T47D (cell line): ENCODE results near the gene TMEM43.

ENCODE experiments used
- DNase-seq, 2 experiments: peaks; one replicate each; pipeline versions ENCODE4 v3.0.0 to v3.0.0-alpha.2; 2011 to 2012; ENCODE audit warnings: low read depth in 1 of 2, low spot score in 1 of 2
- JUND ChIP-seq: IDR thresholded peaks from 2 replicates; pipeline ENCODE4 v1.6.1; 2012; ENCODE audit warnings: low read depth
- in situ Hi-C: cut with HindIII; loops from 2 replicates; pipeline ENCODE4 v1.10.0; 2016; ENCODE audit warnings: low sequenced_read_pairs, low pct_unique_long_range_greater_than_20kb

TMEM43 gene

DNA sequence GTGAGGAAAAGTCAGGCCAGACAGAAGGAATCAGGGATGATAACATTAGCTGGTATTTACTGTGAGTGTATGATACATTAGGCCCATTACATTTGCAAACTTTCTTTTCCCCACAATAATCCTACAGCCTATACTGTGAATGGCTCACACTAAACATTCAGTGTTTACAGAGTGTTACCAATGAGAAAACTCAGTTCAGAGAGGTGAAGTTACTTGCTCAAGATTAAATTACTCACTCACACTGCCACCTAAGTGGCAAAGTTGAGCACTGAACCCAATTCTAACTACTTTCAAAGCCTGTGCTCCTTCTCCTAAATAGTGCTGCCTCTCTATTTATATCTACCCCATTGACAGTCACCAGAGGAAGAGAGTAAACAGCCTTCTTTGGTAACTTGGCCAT is 45.0 kb downstream of the TMEM43 start:
- no peak for TF ChIP-seq JUND
- DNase-seq: no peak
- in situ Hi-C loops: no loop called here

DNA sequence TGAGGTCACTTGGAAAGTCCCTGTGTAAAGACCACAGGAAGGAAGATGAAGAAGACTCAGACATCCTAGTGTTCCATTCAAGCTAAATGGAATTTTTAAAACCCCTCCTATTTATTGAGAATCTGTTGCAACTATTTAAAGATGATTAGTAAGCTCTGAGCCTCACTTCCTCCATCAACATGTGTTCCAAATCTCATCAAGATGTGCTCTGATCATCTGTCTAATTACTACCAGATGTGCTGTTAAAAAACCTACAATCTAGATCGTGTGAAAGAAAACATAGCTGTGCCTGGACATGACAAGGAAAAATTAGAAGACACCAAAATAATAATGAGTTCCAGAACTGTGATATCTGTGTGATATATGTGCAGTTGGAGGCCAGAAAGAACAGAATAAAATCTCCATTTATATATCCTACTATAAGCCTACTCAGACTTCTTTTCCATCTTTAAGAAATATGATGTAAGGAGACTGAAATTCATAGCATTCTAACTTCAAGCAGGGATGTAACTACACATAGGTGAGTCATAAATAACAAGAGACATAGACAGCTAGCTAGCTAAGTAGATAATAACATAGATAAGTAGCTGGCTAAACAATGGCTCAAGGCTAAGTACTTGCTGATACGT is 45.8 kb downstream of the TMEM43 start:
- in situ Hi-C loops: no loop called here
- no peak for DNase-seq
- no peak for TF ChIP-seq JUND

DNA sequence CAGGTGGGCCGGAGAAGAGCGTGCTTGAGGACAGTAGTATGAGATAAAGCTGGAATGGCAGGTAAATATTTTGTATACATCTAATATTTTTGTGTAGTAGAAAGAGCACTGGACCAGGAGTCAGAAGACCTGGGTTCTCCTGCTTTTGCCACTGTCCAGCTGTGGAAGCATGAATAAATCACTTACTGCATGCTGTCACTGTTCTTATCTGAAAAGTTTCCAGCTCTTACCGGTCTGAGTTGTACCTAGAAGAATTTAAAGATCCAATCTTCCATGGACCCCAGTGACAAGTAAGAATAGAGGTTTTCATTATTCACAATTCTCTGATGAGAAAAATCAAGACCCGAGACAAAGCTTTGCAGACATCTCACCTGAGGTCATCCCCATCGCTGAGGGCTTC is 47.6 kb downstream of the TMEM43 start:
- no peak for TF ChIP-seq JUND
- no peak for DNase-seq
- in situ Hi-C loops: no loop called here

DNA sequence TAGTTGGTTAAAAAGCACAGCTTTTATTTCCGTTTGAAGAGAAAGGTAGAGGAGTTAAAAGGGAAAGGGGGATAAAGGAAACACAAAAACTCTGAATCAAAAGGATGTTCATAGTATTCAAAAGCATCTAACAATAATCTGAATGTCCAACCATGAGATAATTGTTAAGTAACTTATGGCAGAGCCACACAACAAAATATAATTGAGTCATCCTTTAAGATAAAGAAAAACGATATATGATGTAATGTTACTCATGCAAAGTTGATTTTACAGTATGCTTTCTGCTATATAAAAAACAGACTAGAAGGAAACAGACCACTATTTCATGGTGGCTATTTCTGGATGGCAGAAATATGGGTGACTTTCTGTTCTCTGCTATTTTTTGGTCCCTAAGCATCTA is 49.6 kb downstream of the TMEM43 start:
- in situ Hi-C loops: no loop called here
- no peak for TF ChIP-seq JUND
- no peak for DNase-seq

GRCh38 chr3:14175383-14176037 is 50.7 kb downstream of the TMEM43 start:
- no peak for TF ChIP-seq JUND
- DNase-seq: no peak
- in situ Hi-C loops: no loop called here

- no peak for TF ChIP-seq JUND
- DNase-seq: no peak
- in situ Hi-C loops: no loop called here
Observed at GRCh38 chr3:14177580-14178246, 52.9 kb downstream of the TMEM43 start.

DNA sequence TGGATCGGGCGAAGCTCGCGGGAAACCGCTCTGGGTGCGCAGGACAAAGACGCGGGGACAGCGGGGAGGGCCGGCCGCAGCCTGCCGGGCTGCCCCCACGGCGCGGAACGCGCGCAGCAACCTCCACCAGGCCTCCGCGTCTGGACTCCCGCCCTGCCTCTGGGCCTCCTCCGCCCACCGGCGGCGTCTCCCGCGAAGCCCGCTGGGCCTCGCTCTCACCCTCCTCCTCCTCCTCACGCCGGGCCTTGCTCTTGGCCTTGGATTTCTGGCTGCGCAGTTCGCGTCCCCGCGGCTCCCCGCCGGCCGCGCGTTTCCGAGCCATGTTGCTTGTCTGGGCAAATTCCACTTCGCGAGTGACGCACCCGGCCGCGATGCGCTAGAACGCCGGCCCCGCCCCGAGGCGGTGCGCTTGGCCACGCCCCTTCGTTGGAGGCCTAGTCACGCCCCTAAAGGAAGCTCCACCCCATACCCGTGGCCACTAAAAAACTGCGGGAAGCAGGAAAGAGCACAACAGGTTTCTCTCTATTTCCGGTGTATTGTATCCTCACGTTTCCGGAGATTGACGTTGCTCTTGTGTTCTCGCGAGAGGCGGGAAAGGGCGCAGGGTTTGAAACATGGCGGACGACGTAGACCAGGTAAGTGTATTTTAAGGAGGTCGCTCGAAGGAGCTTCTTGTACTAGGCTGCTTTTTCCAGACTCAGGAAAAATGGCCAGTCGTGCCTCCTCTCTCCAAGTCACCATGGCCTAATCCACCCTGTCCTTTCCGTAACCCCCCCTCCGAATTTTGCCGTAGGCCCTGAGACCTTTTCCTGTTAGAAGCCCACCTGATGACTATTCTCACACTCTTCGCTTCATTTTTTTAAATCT is 53.6 kb downstream of the TMEM43 start, which contains the start of the genes LSM3 and XPC:
LSM3 (plus strand) TSS at position 571 of the 867 bp plus-strand sequence; CDS start at position 615, 44 bp downstream.
XPC (minus strand) TSS at position 355 of the 867 bp plus-strand sequence; CDS start at position 322, 33 bp downstream.
- peak; percentile 93 to 100 for DNase-seq
- no peak for TF ChIP-seq JUND
- in situ Hi-C loops: no loop called here

DNA sequence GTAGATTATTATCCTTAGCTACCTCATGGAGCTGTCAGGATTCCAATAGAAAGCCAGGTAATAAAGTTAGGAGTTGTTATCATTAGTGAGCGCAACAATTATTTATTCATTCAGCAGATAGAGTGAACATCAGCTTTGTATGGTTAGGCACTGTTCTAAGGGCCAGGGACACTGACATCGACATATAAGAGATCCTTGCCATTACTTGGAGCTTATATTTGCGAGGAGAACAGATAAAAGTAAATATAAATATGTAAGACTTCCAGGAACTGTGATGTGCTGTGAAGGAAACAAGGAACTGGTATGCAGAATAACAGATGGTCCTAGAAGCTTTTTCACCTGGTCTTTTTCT is 54.2 kb downstream of the TMEM43 start:
- DNase-seq: no peak
- in situ Hi-C loops: no loop called here
- TF ChIP-seq JUND: no peak

- in situ Hi-C loops: no loop called here
- DNase-seq: no peak
- no peak for TF ChIP-seq JUND
Observed at GRCh38 chr3:14179795-14180194, 54.9 kb downstream of the TMEM43 start.

GRCh38 chr3:14181253-14181652 is 56.4 kb downstream of the TMEM43 start:
- no peak for DNase-seq
- no peak for TF ChIP-seq JUND
- in situ Hi-C loops: no loop called here

GRCh38 chr3:14183015-14183577 is 58.2 kb downstream of the TMEM43 start:
- TF ChIP-seq JUND: no peak
- in situ Hi-C loops: no loop called here
- no peak for DNase-seq

DNA sequence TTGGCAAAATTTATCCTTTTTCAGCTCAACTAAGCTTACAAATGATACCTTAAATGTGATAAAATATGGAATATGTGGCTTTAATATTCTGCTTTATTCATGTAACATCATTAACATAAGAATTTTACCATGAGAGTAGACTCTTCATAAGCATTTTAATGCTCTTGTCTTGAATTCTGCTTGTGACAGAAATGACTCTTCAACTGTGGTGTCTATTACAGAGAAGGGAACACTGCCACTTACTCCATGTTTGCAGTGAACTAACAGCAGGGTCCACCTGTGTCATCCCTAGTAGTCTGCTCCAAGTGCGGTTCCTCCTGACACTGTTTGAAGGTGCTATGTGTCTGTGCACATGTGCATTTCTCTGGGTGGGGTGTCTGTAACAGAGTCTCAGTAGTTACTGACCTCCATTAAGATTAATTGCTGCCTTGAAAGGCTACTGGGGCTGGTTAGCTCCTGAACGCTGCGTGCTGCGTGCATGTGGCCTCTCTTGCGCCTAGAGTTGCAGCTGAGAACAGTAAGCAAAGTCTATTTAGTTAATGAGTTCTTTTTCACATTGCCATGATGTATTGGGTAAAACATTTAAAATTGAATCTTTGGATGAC is 62.1 kb downstream of the TMEM43 start:
- in situ Hi-C loops: no loop called here
- no peak for DNase-seq
- no peak for TF ChIP-seq JUND
